Measurements from ENCODE around the gene LSAMP. TPM values are rescaled to one million over a fixed set of nuclear protein-coding genes. Genes with fewer than 3 reads are reported as not detected.
A peak's percentile ranks its signal among the peaks of the same experiment; 100 is the strongest.

The LSAMP gene
- total and polyA plus RNA-seq, 2 of the 4 experiments (the other 2 are of a cell fraction): 7.9 to 8.0 TPM

GRCh38 chr3:116018646-116019045 is 426.6 kb downstream of the LSAMP start:
- ChIA-PET POLR2A (ENCODE audit: unreplicated experiment) (no interaction called here), CTCF (no interaction called here)
- H3K9ac ChIP-seq (ENCODE audit: low read depth, low read length): no peak overlapping the region
- no peak overlapping the region for H2AK9ac ChIP-seq (replicated peaks; ENCODE audit: low read depth, low read length, poor library complexity)
- H3K9me3 ChIP-seq (ENCODE audit: control insufficient read depth, insufficient read depth, low read length): no peaks in the 10 kb centered on the region
- in situ Hi-C loops (cut with MboI; ENCODE audit: low sequenced_read_pairs) (no loop called here), intact Hi-C loops (cut with micrococcal nuclease) (no loop called here), dilution Hi-C loops (cut with HindIII; ENCODE audit: low sequenced_read_pairs, unreplicated experiment) (no loop called here)
- no peak overlapping the region for H3K18ac ChIP-seq (ENCODE audit: low read depth, low read length)
- no TSS peak for BruUV-seq (replicated peaks)
- H3K79me1 ChIP-seq (ENCODE audit: low read depth in 1 of 2, low read length in 2 of 2): no peaks in the 10 kb centered on the region
- H3K14ac ChIP-seq (replicated peaks; ENCODE audit: low read depth, low read length): no peak overlapping the region
- DNase-seq (peak; percentile 45), ATAC-seq (ENCODE audit: low read depth) (no peak)
- H2BK5ac ChIP-seq (ENCODE audit: low read depth, low read length, poor library complexity, severe bottlenecking): no peak overlapping the region
- no peak overlapping the region for H2BK20ac ChIP-seq (ENCODE audit: low read depth, low read length)
- no peaks in the 10 kb centered on the region for H3K36me3 ChIP-seq (ENCODE audit: control insufficient read depth, insufficient read depth, low read length)
- H2BK15ac ChIP-seq (ENCODE audit: low read depth, low read length): no peak overlapping the region
- no peak overlapping the region for H2AK5ac ChIP-seq (ENCODE audit: low read depth, low read length)
- TF ChIP-seq CHD1 (IDR thresholded peaks at IDR 0.05; ENCODE audit: low read depth, low read length) (no peak), RAD21 (IDR thresholded peaks at IDR 0.05; ENCODE audit: low read length) (no peak), RFX5 (IDR thresholded peaks at IDR 0.05; ENCODE audit: low read depth, low read length) (no peak), FOS (IDR thresholded peaks at IDR 0.05; ENCODE audit: low read depth, low read length) (no peak), MAZ (IDR thresholded peaks at IDR 0.05; ENCODE audit: borderline replicate concordance, low read depth, low read length) (no peak), SMC3 (IDR thresholded peaks at IDR 0.05; ENCODE audit: low read depth, low read length) (no peak), RCOR1 (IDR thresholded peaks at IDR 0.05; ENCODE audit: insufficient replicate concordance, low read length) (no peak), CEBPB (IDR thresholded peaks at IDR 0.05; ENCODE audit: low read depth, low read length) (no peak), BHLHE40 (IDR thresholded peaks at IDR 0.05; ENCODE audit: low read depth, low read length) (no peak)
- TF ChIP-seq, protein P1, sequence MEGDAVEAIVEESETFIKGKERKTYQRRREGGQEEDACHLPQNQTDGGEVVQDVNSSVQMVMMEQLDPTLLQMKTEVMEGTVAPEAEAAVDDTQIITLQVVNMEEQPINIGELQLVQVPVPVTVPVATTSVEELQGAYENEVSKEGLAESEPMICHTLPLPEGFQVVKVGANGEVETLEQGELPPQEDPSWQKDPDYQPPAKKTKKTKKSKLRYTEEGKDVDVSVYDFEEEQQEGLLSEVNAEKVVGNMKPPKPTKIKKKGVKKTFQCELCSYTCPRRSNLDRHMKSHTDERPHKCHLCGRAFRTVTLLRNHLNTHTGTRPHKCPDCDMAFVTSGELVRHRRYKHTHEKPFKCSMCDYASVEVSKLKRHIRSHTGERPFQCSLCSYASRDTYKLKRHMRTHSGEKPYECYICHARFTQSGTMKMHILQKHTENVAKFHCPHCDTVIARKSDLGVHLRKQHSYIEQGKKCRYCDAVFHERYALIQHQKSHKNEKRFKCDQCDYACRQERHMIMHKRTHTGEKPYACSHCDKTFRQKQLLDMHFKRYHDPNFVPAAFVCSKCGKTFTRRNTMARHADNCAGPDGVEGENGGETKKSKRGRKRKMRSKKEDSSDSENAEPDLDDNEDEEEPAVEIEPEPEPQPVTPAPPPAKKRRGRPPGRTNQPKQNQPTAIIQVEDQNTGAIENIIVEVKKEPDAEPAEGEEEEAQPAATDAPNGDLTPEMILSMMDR (conservative IDR thresholded peaks at IDR 0.05; ENCODE audit: low read depth, low read length): no peak
- TF ChIP-seq, protein P2, sequence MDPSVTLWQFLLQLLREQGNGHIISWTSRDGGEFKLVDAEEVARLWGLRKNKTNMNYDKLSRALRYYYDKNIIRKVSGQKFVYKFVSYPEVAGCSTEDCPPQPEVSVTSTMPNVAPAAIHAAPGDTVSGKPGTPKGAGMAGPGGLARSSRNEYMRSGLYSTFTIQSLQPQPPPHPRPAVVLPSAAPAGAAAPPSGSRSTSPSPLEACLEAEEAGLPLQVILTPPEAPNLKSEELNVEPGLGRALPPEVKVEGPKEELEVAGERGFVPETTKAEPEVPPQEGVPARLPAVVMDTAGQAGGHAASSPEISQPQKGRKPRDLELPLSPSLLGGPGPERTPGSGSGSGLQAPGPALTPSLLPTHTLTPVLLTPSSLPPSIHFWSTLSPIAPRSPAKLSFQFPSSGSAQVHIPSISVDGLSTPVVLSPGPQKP (IDR thresholded peaks at IDR 0.05; ENCODE audit: borderline replicate concordance, low read depth, low read length): no peak
- no peak overlapping the region for H3K4me2 ChIP-seq (ENCODE audit: low read depth, low read length)
- no peak overlapping the region for H4K5ac ChIP-seq (ENCODE audit: low read depth, low read length)
- no peak overlapping the region for H3K56ac ChIP-seq (ENCODE audit: extremely low read depth, insufficient read depth, low read length)
- H3K23ac ChIP-seq (ENCODE audit: low read depth, low read length): no peak overlapping the region
- no peak overlapping the region for H3K27ac ChIP-seq (ENCODE audit: insufficient read depth, low read length)
- no peak overlapping the region for H2AFZ ChIP-seq (replicated peaks; ENCODE audit: low read length, poor library complexity)
- no peaks in the 10 kb centered on the region for H4K20me1 ChIP-seq (ENCODE audit: insufficient read depth, low read length)
- no peaks in the 10 kb centered on the region for H3K27me3 ChIP-seq (ENCODE audit: control insufficient read depth, insufficient read depth, low read length)
- H4K8ac ChIP-seq (ENCODE audit: low read depth in 2 of 2, low read length in 2 of 2): no peak overlapping the region
- no peak overlapping the region for H3K4ac ChIP-seq (ENCODE audit: low read depth, low read length)
- no peak overlapping the region for H2BK120ac ChIP-seq (ENCODE audit: low read depth, low read length)
- H3K4me3 ChIP-seq (ENCODE audit: insufficient read depth, low read depth, low read length): no peak overlapping the region
- H4K91ac ChIP-seq (ENCODE audit: insufficient read depth, low read depth, low read length): no peak overlapping the region
- no peaks in the 10 kb centered on the region for H3K9me1 ChIP-seq (ENCODE audit: insufficient read depth, low read length)
- no peaks in the 10 kb centered on the region for H3K4me1 ChIP-seq (ENCODE audit: control insufficient read depth, insufficient read depth, low read length)
- WGBS, 2 experiments (ENCODE audit: extremely low coverage in 2 of 2, insufficient read length in 1 of 2): no CpG with 5 or more reads among the region's 1 CpG
